GM20000 (cell line): Measurements from ENCODE around the gene INPPL1.
"Not testable (repeated sequence)": the region's sequence is repeated elsewhere in the genome, so short reads cannot be mapped to it uniquely, and the experiment has no call there.

ENCODE experiments used
- DNase-seq: peaks from one replicate; pipeline ENCODE4 v3.0.0; 2012; ENCODE audit warnings: low spot score
- CTCF ChIP-seq: IDR thresholded peaks from 2 replicates; pipeline ENCODE4 v1.5.1; 2012; ENCODE audit warnings: mild to moderate bottlenecking, control low read depth; ENCODE audit errors: extremely low read depth, missing control alignments

INPPL1 gene

GRCh38 chr11:72204886-72205285 is 19.7 kb upstream of the INPPL1 start:
- no peak for DNase-seq
- TF ChIP-seq CTCF, result no peak

GRCh38 chr11:72206794-72207193 is 17.8 kb upstream of the INPPL1 start:
- DNase-seq, result not testable (repeated sequence)

- no peak for TF ChIP-seq CTCF
- no peak for DNase-seq
These were observed 16.3 kb upstream of the INPPL1 start for GRCh38 chr11:72208281-72208680.

DNA sequence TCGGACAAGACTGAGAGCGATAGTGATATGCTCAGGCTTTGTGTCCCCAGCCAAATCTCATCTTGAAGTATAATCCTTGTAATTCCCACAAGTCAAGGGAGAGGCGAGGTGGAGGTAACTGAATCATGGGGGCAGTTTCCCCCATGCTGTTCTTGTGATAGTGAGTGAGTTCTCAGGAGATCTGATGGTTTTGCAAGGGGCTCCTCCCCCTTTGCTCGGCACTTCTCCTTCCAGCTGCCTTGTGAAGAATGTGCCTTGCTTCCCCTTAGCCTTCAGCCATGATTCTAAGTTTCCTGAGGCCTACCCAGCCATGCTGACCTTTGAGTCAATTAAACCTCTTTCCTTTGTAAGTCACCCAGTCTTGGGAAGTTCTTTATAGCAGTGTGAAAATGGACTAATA is 15.5 kb upstream of the INPPL1 start:
- DNase-seq, result no peak
- no peak for TF ChIP-seq CTCF

- no peak for TF ChIP-seq CTCF
- DNase-seq, result no peak
These were observed 7.9 kb upstream of the INPPL1 start, which contains the start of gene FOLR2 for GRCh38 chr11:72216638-72217037. FOLR2 (plus strand) TSS chr11:72216794; CDS start chr11:72218585, 1,791 bp downstream.

GRCh38 chr11:72217841-72218240 is 6.7 kb upstream of the INPPL1 start:
- no peak for TF ChIP-seq CTCF
- no peak for DNase-seq

- TF ChIP-seq CTCF, result no peak
- DNase-seq, result no peak
These were observed 6.3 kb upstream of the INPPL1 start for GRCh38 chr11:72218251-72218745.

GRCh38 chr11:72220696-72221363 is 3.7 kb upstream of the INPPL1 start:
- no peak for DNase-seq
- no peak for TF ChIP-seq CTCF
